ENCODE measurements around the gene TCEA2.
"Not testable (repeated sequence)": the region's sequence is repeated elsewhere in the genome, so short reads cannot be mapped to it uniquely, and the experiment has no call there.

Gene TCEA2

GRCh38 chr20:64087226-64087825, 24.3 kb downstream of the TCEA2 start:
- not testable (repeated sequence) for H3K4me3 ChIP-seq (ENCODE audit: low read depth in 1 of 2, low read length in 2 of 2); H3K36me3 ChIP-seq (ENCODE audit: control insufficient read depth in 1 of 2, insufficient read depth in 2 of 2, low read length in 2 of 2); H3K27ac ChIP-seq (ENCODE audit: low read depth, low read length); H3K9ac ChIP-seq (ENCODE audit: low read depth in 1 of 2, low read length in 2 of 2); H3K9me3 ChIP-seq (ENCODE audit: control insufficient read depth in 1 of 2, low read length in 2 of 2)
- H3K27me3 ChIP-seq (ENCODE audit: control insufficient read depth in 1 of 2, insufficient read depth in 2 of 2, low read length in 2 of 2): peaks cover 35 to 36% of the 10 kb centered on the region in 2 donors
- peaks cover 0 to 12% of the 10 kb centered on the region in 2 donors for H3K4me1 ChIP-seq (ENCODE audit: control insufficient read depth in 1 of 2, insufficient read depth in 2 of 2, low read length in 2 of 2)

GRCh38 chr20:64088586-64088985, 25.6 kb downstream of the TCEA2 start:
- not testable (repeated sequence) for H3K4me1 ChIP-seq (ENCODE audit: control insufficient read depth in 1 of 2, insufficient read depth in 2 of 2, low read length in 2 of 2); H3K4me3 ChIP-seq (ENCODE audit: low read depth in 1 of 2, low read length in 2 of 2); H3K9ac ChIP-seq (ENCODE audit: low read depth in 1 of 2, low read length in 2 of 2); H3K27ac ChIP-seq (ENCODE audit: low read depth, low read length); H3K36me3 ChIP-seq (ENCODE audit: control insufficient read depth in 1 of 2, insufficient read depth in 2 of 2, low read length in 2 of 2); H3K9me3 ChIP-seq (ENCODE audit: control insufficient read depth in 1 of 2, low read length in 2 of 2)
- H3K27me3 ChIP-seq (ENCODE audit: control insufficient read depth in 1 of 2, insufficient read depth in 2 of 2, low read length in 2 of 2): peaks cover 28 to 30% of the 10 kb centered on the region in 2 donors

GRCh38 chr20:64090165-64090564, 27.2 kb downstream of the TCEA2 start:
- no peaks in the 10 kb centered on the region for H3K36me3 ChIP-seq (ENCODE audit: control insufficient read depth in 1 of 2, insufficient read depth in 2 of 2, low read length in 2 of 2)
- no peaks in the 10 kb centered on the region for H3K9me3 ChIP-seq (ENCODE audit: control insufficient read depth in 1 of 2, low read length in 2 of 2)
- no peak overlapping the region for H3K27ac ChIP-seq (ENCODE audit: low read depth, low read length)
- H3K4me1 ChIP-seq (ENCODE audit: control insufficient read depth in 1 of 2, insufficient read depth in 2 of 2, low read length in 2 of 2): no peaks in the 10 kb centered on the region
- no peak overlapping the region for H3K4me3 ChIP-seq (ENCODE audit: low read depth in 1 of 2, low read length in 2 of 2)
- H3K27me3 ChIP-seq (ENCODE audit: control insufficient read depth in 1 of 2, insufficient read depth in 2 of 2, low read length in 2 of 2): peaks cover 14 to 24% of the 10 kb centered on the region in 2 donors
- no peak overlapping the region for H3K9ac ChIP-seq (ENCODE audit: low read depth in 1 of 2, low read length in 2 of 2)

- Histone ChIP-seq H3K27ac (ENCODE audit: low read depth, low read length) (no peak overlapping the region), H3K27me3 (ENCODE audit: control insufficient read depth in 1 of 2, insufficient read depth in 2 of 2, low read length in 2 of 2) (peaks cover 11 to 23% of the 10 kb centered on the region in 2 donors), H3K9ac (ENCODE audit: low read depth in 1 of 2, low read length in 2 of 2) (no peak overlapping the region), H3K9me3 (ENCODE audit: control insufficient read depth in 1 of 2, low read length in 2 of 2) (no peaks in the 10 kb centered on the region), H3K4me1 (ENCODE audit: control insufficient read depth in 1 of 2, insufficient read depth in 2 of 2, low read length in 2 of 2) (no peaks in the 10 kb centered on the region), H3K4me3 (ENCODE audit: low read depth in 1 of 2, low read length in 2 of 2) (no peak overlapping the region), H3K36me3 (ENCODE audit: control insufficient read depth in 1 of 2, insufficient read depth in 2 of 2, low read length in 2 of 2) (no peaks in the 10 kb centered on the region)
Observed at GRCh38 chr20:64091340-64091739, 28.3 kb downstream of the TCEA2 start.

GRCh38 chr20:64091770-64092169, 28.8 kb downstream of the TCEA2 start:
- Histone ChIP-seq H3K9ac (ENCODE audit: low read depth in 1 of 2, low read length in 2 of 2) (no peak overlapping the region), H3K27ac (ENCODE audit: low read depth, low read length) (no peak overlapping the region), H3K9me3 (ENCODE audit: control insufficient read depth in 1 of 2, low read length in 2 of 2) (no peaks in the 10 kb centered on the region), H3K4me1 (ENCODE audit: control insufficient read depth in 1 of 2, insufficient read depth in 2 of 2, low read length in 2 of 2) (no peaks in the 10 kb centered on the region), H3K4me3 (ENCODE audit: low read depth in 1 of 2, low read length in 2 of 2) (no peak overlapping the region), H3K27me3 (ENCODE audit: control insufficient read depth in 1 of 2, insufficient read depth in 2 of 2, low read length in 2 of 2) (peaks cover 7 to 23% of the 10 kb centered on the region in 2 donors), H3K36me3 (ENCODE audit: control insufficient read depth in 1 of 2, insufficient read depth in 2 of 2, low read length in 2 of 2) (no peaks in the 10 kb centered on the region)

GRCh38 chr20:64092258-64093012, 29.4 kb downstream of the TCEA2 start:
- no peak overlapping the region for H3K9ac ChIP-seq (ENCODE audit: low read depth in 1 of 2, low read length in 2 of 2)
- H3K36me3 ChIP-seq (ENCODE audit: control insufficient read depth in 1 of 2, insufficient read depth in 2 of 2, low read length in 2 of 2): no peaks in the 10 kb centered on the region
- H3K27me3 ChIP-seq (ENCODE audit: control insufficient read depth in 1 of 2, insufficient read depth in 2 of 2, low read length in 2 of 2): peaks cover 5 to 23% of the 10 kb centered on the region in 2 donors
- no peak overlapping the region for H3K4me3 ChIP-seq (ENCODE audit: low read depth in 1 of 2, low read length in 2 of 2)
- H3K27ac ChIP-seq (ENCODE audit: low read depth, low read length): no peak overlapping the region
- no peaks in the 10 kb centered on the region for H3K9me3 ChIP-seq (ENCODE audit: control insufficient read depth in 1 of 2, low read length in 2 of 2)
- H3K4me1 ChIP-seq (ENCODE audit: control insufficient read depth in 1 of 2, insufficient read depth in 2 of 2, low read length in 2 of 2): no peaks in the 10 kb centered on the region

- H3K9ac ChIP-seq (ENCODE audit: low read depth in 1 of 2, low read length in 2 of 2): no peak overlapping the region
- H3K4me1 ChIP-seq (ENCODE audit: control insufficient read depth in 1 of 2, insufficient read depth in 2 of 2, low read length in 2 of 2): no peaks in the 10 kb centered on the region
- H3K4me3 ChIP-seq (ENCODE audit: low read depth in 1 of 2, low read length in 2 of 2): no peak overlapping the region
- peaks cover 5 to 23% of the 10 kb centered on the region in 2 donors for H3K27me3 ChIP-seq (ENCODE audit: control insufficient read depth in 1 of 2, insufficient read depth in 2 of 2, low read length in 2 of 2)
- no peaks in the 10 kb centered on the region for H3K36me3 ChIP-seq (ENCODE audit: control insufficient read depth in 1 of 2, insufficient read depth in 2 of 2, low read length in 2 of 2)
- H3K27ac ChIP-seq (ENCODE audit: low read depth, low read length): no peak overlapping the region
- no peaks in the 10 kb centered on the region for H3K9me3 ChIP-seq (ENCODE audit: control insufficient read depth in 1 of 2, low read length in 2 of 2)
Observed at GRCh38 chr20:64093013-64093503, 30.1 kb downstream of the TCEA2 start.

GRCh38 chr20:64095455-64095854, 32.5 kb downstream of the TCEA2 start:
- H3K9me3 ChIP-seq (ENCODE audit: control insufficient read depth in 1 of 2, low read length in 2 of 2): no peaks in the 10 kb centered on the region
- peaks cover 5 to 9% of the 10 kb centered on the region in 2 donors for H3K27me3 ChIP-seq (ENCODE audit: control insufficient read depth in 1 of 2, insufficient read depth in 2 of 2, low read length in 2 of 2)
- peaks cover 0 to 3% of the 10 kb centered on the region in 2 donors for H3K36me3 ChIP-seq (ENCODE audit: control insufficient read depth in 1 of 2, insufficient read depth in 2 of 2, low read length in 2 of 2)
- H3K27ac ChIP-seq (ENCODE audit: low read depth, low read length): no peak overlapping the region
- H3K4me3 ChIP-seq (ENCODE audit: low read depth in 1 of 2, low read length in 2 of 2): no peak overlapping the region
- no peak overlapping the region for H3K9ac ChIP-seq (ENCODE audit: low read depth in 1 of 2, low read length in 2 of 2)
- H3K4me1 ChIP-seq (ENCODE audit: control insufficient read depth in 1 of 2, insufficient read depth in 2 of 2, low read length in 2 of 2): no peaks in the 10 kb centered on the region

- H3K36me3 ChIP-seq (ENCODE audit: control insufficient read depth in 1 of 2, insufficient read depth in 2 of 2, low read length in 2 of 2): peaks cover 0 to 3% of the 10 kb centered on the region in 2 donors
- H3K9ac ChIP-seq (ENCODE audit: low read depth in 1 of 2, low read length in 2 of 2): no peak overlapping the region
- no peaks in the 10 kb centered on the region for H3K9me3 ChIP-seq (ENCODE audit: control insufficient read depth in 1 of 2, low read length in 2 of 2)
- peaks cover 7 to 14% of the 10 kb centered on the region in 2 donors for H3K27me3 ChIP-seq (ENCODE audit: control insufficient read depth in 1 of 2, insufficient read depth in 2 of 2, low read length in 2 of 2)
- no peak overlapping the region for H3K27ac ChIP-seq (ENCODE audit: low read depth, low read length)
- H3K4me1 ChIP-seq (ENCODE audit: control insufficient read depth in 1 of 2, insufficient read depth in 2 of 2, low read length in 2 of 2): no peaks in the 10 kb centered on the region
- H3K4me3 ChIP-seq (ENCODE audit: low read depth in 1 of 2, low read length in 2 of 2): no peak overlapping the region
Observed at GRCh38 chr20:64095927-64096326, 32.9 kb downstream of the TCEA2 start.

GRCh38 chr20:64096535-64096934, 33.5 kb downstream of the TCEA2 start:
- Histone ChIP-seq H3K27me3 (ENCODE audit: control insufficient read depth in 1 of 2, insufficient read depth in 2 of 2, low read length in 2 of 2) (peaks cover 13 to 19% of the 10 kb centered on the region in 2 donors), H3K4me1 (ENCODE audit: control insufficient read depth in 1 of 2, insufficient read depth in 2 of 2, low read length in 2 of 2) (no peaks in the 10 kb centered on the region), H3K4me3 (ENCODE audit: low read depth in 1 of 2, low read length in 2 of 2) (no peak overlapping the region), H3K9me3 (ENCODE audit: control insufficient read depth in 1 of 2, low read length in 2 of 2) (no peaks in the 10 kb centered on the region), H3K9ac (ENCODE audit: low read depth in 1 of 2, low read length in 2 of 2) (no peak overlapping the region), H3K36me3 (ENCODE audit: control insufficient read depth in 1 of 2, insufficient read depth in 2 of 2, low read length in 2 of 2) (peaks cover 0 to 3% of the 10 kb centered on the region in 2 donors), H3K27ac (ENCODE audit: low read depth, low read length) (no peak overlapping the region)

Measured in duodenal mucosa (tissue), 2 donors.